CD1c-positive myeloid dendritic cell (primary cell): ENCODE measurements around the gene TMEM129.

Experiments used
- DNase-seq: peaks from one replicate; pipeline ENCODE4 v3.0.0-alpha.2; 2016; ENCODE audit errors: extremely low spot score

Gene TMEM129

DNA sequence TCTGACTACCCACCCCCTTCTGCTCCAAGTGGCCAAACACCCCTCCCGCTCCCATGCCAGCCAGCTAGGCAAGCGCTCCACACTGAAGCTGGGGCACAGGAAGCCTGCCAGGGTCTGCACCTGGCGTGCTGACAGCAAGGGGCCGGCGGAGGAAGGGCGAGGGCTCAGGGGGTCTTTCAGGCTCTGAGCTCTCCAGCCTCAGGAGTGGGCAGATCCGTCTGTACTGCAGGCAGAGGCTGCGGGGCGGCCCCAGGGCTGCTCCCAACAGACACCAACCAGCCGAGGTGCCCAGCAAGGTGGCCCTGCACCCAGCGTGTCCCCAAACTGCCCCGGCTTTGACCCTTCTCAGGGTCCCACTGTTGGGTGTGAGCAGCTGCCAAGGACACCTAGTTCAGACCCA, 51.9 kb downstream of the TMEM129 start:
- DNase-seq: no peak

DNA sequence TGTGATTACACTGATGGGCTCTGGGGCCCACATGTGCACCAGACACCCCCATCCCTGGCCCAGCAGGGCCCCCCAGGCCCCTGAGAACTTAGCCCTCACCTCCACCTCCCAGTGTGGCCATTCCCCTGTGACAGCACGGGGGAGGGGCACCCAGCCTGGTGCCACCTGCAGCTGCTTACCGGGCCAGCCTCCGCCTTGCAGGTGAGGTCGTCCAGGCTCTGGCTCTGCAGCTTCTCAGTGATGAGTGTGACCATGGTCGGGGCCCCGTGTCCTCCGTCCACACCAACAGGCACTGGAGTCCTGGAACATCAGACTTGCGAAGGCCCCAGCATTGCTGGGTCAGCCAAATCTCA, 52.7 kb downstream of the TMEM129 start:
- no peak for DNase-seq

GRCh38 chr4:1667273-1667672, 53.9 kb downstream of the TMEM129 start:
- DNase-seq: no peak

- DNase-seq: no peak
Observed at GRCh38 chr4:1666391-1666790, 54.7 kb downstream of the TMEM129 start.
